Panc1 (cell line): ENCODE data around the gene UBE2E2. TPM values are rescaled to one million over a fixed set of nuclear protein-coding genes. Genes with fewer than 3 reads are reported as not detected.

Source experiments
- ATAC-seq: fragments of 200-7000 bp; cut with Tn5 transposase; 2 replicates; pipeline ENCODE4 v1.9.1; 2020; ENCODE audit warnings: mild to moderate bottlenecking, moderate library complexity
- BruUV-seq: library from RNA; stranded (reverse); fragments of 400-500 nt; replicated peaks from 2 replicates; lab custom pipeline; 2021; lab: Mats Ljungman, UMichigan
- CTCF ChIA-PET: fragments of 300-600 bp; sonication (Branson Sonifier 250); formaldehyde crosslinking; loops from one replicate; lab custom pipeline; 2022; ENCODE audit warnings: antibody characterized with exemption; lab: Charles Lee
- POLR2A ChIA-PET: fragments of 300-600 bp; sonication (Branson Sonifier 250); formaldehyde crosslinking; loops from one replicate; lab custom pipeline; 2022; ENCODE audit warnings: antibody characterized with exemption; lab: Charles Lee
- DNase-seq: peaks from one replicate; pipeline ENCODE4 v3.0.0-alpha.2; 2010; ENCODE audit warnings: low read depth, low spot score
- H3K27ac ChIP-seq: 2 replicates; pipeline ENCODE4 v1.5.1; 2011; ENCODE audit warnings: mild to moderate bottlenecking, low read length, inconsistent platforms
- H3K27me3 ChIP-seq: fragments of 200-500 bp; sonication (Bioruptor generic); 2 replicates; pipeline ENCODE4 v1.6.0; 2014; ENCODE audit warnings: low read length, inconsistent platforms; ENCODE audit not compliant: control insufficient read depth, insufficient read depth
- H3K36me3 ChIP-seq: fragments of 200-500 bp; sonication (Bioruptor generic); 2 replicates; pipeline ENCODE4 v1.5.1; 2014; ENCODE audit warnings: inconsistent platforms, mild to moderate bottlenecking, low read length, moderate library complexity; ENCODE audit not compliant: control insufficient read depth, insufficient read depth
- H3K4me1 ChIP-seq: 2 replicates; pipeline ENCODE4 v1.5.1; 2011; ENCODE audit warnings: inconsistent platforms, mild to moderate bottlenecking, low read length, moderate library complexity; ENCODE audit not compliant: control insufficient read depth, insufficient read depth
- H3K4me3 ChIP-seq, 2 experiments: 2 replicates each; pipeline ENCODE4 v1.5.1; 2011 to 2012; ENCODE audit warnings: low read depth in 2 of 2, low read length in 2 of 2, mild to moderate bottlenecking in 2 of 2, inconsistent platforms in 1 of 2, moderate library complexity in 1 of 2
- H3K9me3 ChIP-seq: fragments of 200-500 bp; sonication (Bioruptor generic); 2 replicates; pipeline ENCODE4 v1.5.1; 2014; ENCODE audit warnings: low read depth, mild to moderate bottlenecking, inconsistent platforms, low read length, moderate library complexity; ENCODE audit not compliant: control insufficient read depth, insufficient read depth
- CTCF ChIP-seq: fragments of 450-650 bp; IDR thresholded peaks from 2 replicates; pipeline ENCODE4 v1.5.1; 2017; ENCODE audit warnings: mild to moderate bottlenecking
- POLR2AphosphoS5 ChIP-seq: IDR thresholded peaks from 2 replicates; pipeline ENCODE4 v1.6.1; 2012; ENCODE audit warnings: mild to moderate bottlenecking, low read depth, low read length, moderate library complexity
- REST ChIP-seq, 2 experiments: IDR thresholded peaks; 2 replicates each; pipeline ENCODE4 v1.6.1; 2011 to 2012; ENCODE audit warnings: low read depth in 2 of 2, control low read depth in 1 of 2, low read length in 1 of 2, mild to moderate bottlenecking in 1 of 2, moderate library complexity in 1 of 2; ENCODE audit not compliant: insufficient read depth in 1 of 2
- SIN3A ChIP-seq: IDR thresholded peaks from 2 replicates; pipeline ENCODE4 v1.6.1; 2012; ENCODE audit warnings: low read depth, mild to moderate bottlenecking, low read length, moderate library complexity, borderline replicate concordance; ENCODE audit not compliant: insufficient read depth
- TCF7L2 ChIP-seq: IDR thresholded peaks from 2 replicates; pipeline ENCODE4 v1.6.1; 2011; ENCODE audit warnings: mild to moderate bottlenecking, low read depth, low read length, inconsistent platforms
- in situ Hi-C: cut with HindIII; loops from 2 replicates; pipeline ENCODE4 v1.10.0; 2016; ENCODE audit warnings: low sequenced_read_pairs, low pct_unique_long_range_greater_than_20kb
- intact Hi-C: fragments of 100-400 bp; cut with micrococcal nuclease; formaldehyde crosslinking; loops from one replicate; pipeline ENCODE4 v1.10.0; 2022; ENCODE audit not compliant: unreplicated experiment
- total RNA-seq: library from RNA; stranded (reverse); gene quantifications from one replicate; pipeline ENCODE4 v1.2.1, GENCODE V29; 2021; ENCODE audit not compliant: unreplicated experiment

UBE2E2 gene
- total RNA-seq, 1 experiment from 2014 or later, result 38.2 TPM

GRCh38 chr3:23219117-23219516 lies 16.0 kb downstream of the UBE2E2 start:
- in situ Hi-C loops (no loop called here), intact Hi-C loops (no loop called here)
- no peaks in the 10 kb centered on the region for H3K27me3 ChIP-seq
- BruUV-seq, result no TSS peak
- H3K27ac ChIP-seq, result no peak overlapping the region
- no peaks in the 10 kb centered on the region; the same call in 1 of the 2 replicates for H3K4me1 ChIP-seq
- CTCF ChIA-PET, result no interaction called here
- POLR2A ChIA-PET, result no interaction called here
- no peak for DNase-seq
- ATAC-seq, result no peak
- no peak for TF ChIP-seq SIN3A
- no peak for TF ChIP-seq CTCF
- no peak for TF ChIP-seq TCF7L2
- no peak for TF ChIP-seq REST (IDR thresholded peaks at IDR 0.05; ENCODE audit: insufficient read depth in 1 of 2, low read depth in 2 of 2, low read length in 1 of 2)
- TF ChIP-seq POLR2AphosphoS5, result no peak
- H3K36me3 ChIP-seq, result no peaks in the 10 kb centered on the region
- H3K4me3 ChIP-seq, result no peak overlapping the region
- 0 out of 2 replicates have a peak, but pooled peaks cover 3% of the 10 kb centered on the region for H3K9me3 ChIP-seq

GRCh38 chr3:23219552-23219951 lies 16.4 kb downstream of the UBE2E2 start:
- no peak for TF ChIP-seq SIN3A
- TF ChIP-seq REST (IDR thresholded peaks at IDR 0.05; ENCODE audit: insufficient read depth in 1 of 2, low read depth in 2 of 2, low read length in 1 of 2), result no peak
- no peak for TF ChIP-seq POLR2AphosphoS5
- no peak for TF ChIP-seq CTCF
- TF ChIP-seq TCF7L2, result no peak
- no peak overlapping the region; the same call in 1 of the 2 replicates for H3K27ac ChIP-seq
- H3K4me3 ChIP-seq, result no peak overlapping the region
- in situ Hi-C loops (no loop called here), intact Hi-C loops (no loop called here)
- POLR2A ChIA-PET, result interaction anchor here (0.6 kb wide), 1 partner anchor 29 kb away, joined by 3 read pairs; no protein-coding TSS in a partner anchor
- no peak for DNase-seq
- CTCF ChIA-PET, result no interaction called here
- H3K36me3 ChIP-seq, result no peaks in the 10 kb centered on the region
- H3K4me1 ChIP-seq, result no peaks in the 10 kb centered on the region; the same call in 1 of the 2 replicates
- no peaks in the 10 kb centered on the region for H3K27me3 ChIP-seq
- ATAC-seq, result no peak
- 0 out of 2 replicates have a peak, but pooled peaks cover 4% of the 10 kb centered on the region for H3K9me3 ChIP-seq
- no TSS peak for BruUV-seq
